ENCODE data around the gene TAF9B.

TAF9B gene

DNA sequence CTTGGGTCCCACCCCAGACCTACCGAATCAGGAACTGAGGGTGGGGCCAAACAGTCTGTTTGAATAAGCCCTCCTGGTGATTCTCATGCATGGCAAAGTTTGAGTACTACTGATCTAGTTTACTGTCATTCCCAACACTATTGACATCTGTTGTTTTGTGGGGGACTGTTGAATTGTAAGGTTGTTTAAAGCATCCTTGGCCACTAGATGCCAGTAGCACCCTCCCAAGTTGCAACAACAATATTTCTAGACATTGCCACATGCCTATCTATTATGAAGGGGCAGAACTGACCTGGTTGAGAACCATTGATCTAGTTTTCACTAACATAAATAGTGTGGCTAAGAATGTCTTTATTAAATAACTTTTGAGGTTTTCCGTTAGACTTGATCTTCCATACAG lies 15.1 kb downstream of the TAF9B start:
- H3K4me3 ChIP-seq (ENCODE audit: low read depth, low read length), result no peak overlapping the region
- TF ChIP-seq, protein P1, sequence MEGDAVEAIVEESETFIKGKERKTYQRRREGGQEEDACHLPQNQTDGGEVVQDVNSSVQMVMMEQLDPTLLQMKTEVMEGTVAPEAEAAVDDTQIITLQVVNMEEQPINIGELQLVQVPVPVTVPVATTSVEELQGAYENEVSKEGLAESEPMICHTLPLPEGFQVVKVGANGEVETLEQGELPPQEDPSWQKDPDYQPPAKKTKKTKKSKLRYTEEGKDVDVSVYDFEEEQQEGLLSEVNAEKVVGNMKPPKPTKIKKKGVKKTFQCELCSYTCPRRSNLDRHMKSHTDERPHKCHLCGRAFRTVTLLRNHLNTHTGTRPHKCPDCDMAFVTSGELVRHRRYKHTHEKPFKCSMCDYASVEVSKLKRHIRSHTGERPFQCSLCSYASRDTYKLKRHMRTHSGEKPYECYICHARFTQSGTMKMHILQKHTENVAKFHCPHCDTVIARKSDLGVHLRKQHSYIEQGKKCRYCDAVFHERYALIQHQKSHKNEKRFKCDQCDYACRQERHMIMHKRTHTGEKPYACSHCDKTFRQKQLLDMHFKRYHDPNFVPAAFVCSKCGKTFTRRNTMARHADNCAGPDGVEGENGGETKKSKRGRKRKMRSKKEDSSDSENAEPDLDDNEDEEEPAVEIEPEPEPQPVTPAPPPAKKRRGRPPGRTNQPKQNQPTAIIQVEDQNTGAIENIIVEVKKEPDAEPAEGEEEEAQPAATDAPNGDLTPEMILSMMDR (IDR thresholded peaks at IDR 0.05; ENCODE audit: control insufficient read depth, extremely low read depth, insufficient read depth), result peak; percentile 43
- no peak for DNase-seq (ENCODE audit: low read depth)

DNA sequence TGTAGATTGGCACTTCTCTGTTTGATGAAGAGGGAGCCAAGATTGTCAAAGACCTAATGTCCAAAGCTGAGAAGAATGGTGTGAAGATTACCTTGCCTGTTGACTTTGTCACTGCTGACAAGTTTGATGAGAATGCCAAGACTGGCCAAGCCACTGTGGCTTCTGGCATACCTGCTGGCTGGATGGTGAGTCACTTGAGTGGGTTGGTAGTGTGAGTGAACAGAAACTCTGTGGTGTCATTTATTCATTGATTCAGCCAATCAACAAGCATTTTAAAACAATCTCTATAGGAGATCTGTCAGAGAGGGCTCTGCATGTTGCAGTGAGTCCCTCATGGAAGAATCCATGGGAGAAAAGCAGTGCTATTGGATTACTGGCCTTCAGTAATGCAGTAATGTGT lies 16.3 kb downstream of the TAF9B start:
- TF ChIP-seq, protein P1 (IDR thresholded peaks at IDR 0.05; ENCODE audit: control insufficient read depth, extremely low read depth, insufficient read depth), result no peak
- no peak for DNase-seq (ENCODE audit: low read depth)
- H3K4me3 ChIP-seq (ENCODE audit: low read depth, low read length), result no peak overlapping the region

DNA sequence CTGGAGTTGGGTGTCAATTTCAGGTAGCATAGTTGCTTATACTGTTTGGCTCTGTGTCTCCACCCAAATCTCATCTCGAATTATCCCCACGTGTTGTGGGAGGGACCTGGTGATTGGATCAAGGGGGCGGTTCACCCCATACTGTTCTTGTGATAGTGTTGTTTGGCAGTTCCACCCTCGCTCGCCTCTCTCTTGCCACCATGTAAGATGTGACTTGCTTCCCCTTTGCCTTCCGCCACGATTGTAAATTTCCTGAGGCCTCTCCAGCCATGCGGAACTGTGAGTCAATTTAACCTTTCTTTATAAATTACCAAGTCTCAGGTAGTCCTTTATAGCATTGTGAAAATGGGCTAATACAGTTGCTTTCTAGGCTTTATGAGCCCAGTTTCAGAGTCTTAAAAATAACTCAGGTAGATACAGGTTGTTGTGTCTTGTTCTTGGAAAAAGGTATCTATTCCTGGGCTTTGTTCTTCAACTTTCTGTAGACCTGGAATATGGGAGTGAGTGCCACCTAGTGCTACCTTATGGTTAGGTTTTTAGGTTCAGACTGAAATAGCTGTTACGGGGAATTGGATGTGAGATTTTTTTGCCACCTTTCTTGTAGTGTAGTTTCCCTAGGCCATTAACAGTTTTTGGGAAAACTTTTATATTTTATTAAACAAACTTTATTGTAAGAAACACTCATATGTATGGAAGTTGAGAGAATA lies 19.8 kb downstream of the TAF9B start:
- TF ChIP-seq, protein P1 (IDR thresholded peaks at IDR 0.05; ENCODE audit: control insufficient read depth, extremely low read depth, insufficient read depth), result peak; percentile 45
- no peak overlapping the region for H3K4me3 ChIP-seq (ENCODE audit: low read depth, low read length)
- no peak for DNase-seq (ENCODE audit: low read depth)

DNA sequence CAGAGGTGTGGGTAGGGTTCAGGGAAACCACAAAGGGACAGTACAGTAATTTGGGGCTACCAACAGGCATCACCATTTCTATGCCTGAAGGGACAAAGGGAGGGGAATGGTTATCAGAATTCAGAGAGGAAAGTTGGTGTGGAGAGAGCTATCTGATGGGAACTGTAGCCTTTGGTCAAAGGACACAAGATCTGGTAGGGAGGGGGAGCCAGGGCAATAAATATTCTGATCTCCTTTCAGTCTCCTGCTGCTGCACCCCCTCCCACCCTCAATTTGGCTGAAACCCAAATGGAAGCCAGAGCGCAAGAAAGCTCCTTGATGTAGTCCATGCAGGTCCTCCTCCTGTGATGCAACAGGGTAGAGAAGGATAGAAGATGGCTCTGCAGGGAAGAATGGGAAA lies 20.8 kb downstream of the TAF9B start:
- DNase-seq (ENCODE audit: low read depth), result no peak
- no peak overlapping the region for H3K4me3 ChIP-seq (ENCODE audit: low read depth, low read length)
- TF ChIP-seq, protein P1 (IDR thresholded peaks at IDR 0.05; ENCODE audit: control insufficient read depth, extremely low read depth, insufficient read depth), result no peak

DNA sequence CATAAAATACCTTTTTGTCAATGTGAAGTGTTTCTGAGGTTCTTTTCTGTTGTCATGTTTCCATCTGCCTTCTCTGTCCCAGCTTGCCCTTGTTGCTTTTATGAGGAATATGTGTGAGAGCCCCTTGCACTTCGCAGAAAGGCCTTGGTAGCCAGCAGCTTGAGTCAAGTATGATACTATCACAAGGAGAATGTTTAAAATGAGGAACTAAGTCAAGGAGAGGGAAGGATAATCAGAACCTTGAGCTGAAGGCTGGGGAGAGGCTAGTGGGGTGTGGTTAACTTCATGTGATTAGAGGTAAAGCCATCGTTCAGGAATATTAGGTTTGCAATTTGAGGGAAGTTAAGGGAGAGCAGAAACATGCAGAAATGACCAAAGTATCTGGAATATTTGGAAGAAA lies 22.7 kb downstream of the TAF9B start:
- no peak for DNase-seq (ENCODE audit: low read depth)
- TF ChIP-seq, protein P1 (IDR thresholded peaks at IDR 0.05; ENCODE audit: control insufficient read depth, extremely low read depth, insufficient read depth), result no peak
- no peak overlapping the region for H3K4me3 ChIP-seq (ENCODE audit: low read depth, low read length)

DNA sequence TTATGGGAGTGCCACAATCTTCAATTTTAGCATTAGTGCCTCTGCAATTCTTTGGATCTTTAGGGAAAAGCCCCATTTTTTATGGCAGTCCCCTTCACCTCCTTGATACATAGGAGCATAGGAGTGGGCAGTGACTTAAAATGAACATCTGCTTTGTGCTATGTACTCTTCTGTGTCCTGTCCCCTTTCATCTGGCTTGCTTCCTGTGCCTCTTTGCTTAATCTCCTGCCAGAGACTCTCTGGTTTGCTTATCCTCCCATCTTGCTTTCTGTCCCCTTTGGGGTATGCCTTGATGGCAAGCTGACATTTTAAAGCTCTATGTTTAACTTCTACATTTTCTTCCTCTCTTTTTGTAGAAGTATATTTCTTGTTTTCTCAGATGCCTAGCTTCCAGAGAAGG lies 23.1 kb downstream of the TAF9B start:
- TF ChIP-seq, protein P1 (IDR thresholded peaks at IDR 0.05; ENCODE audit: control insufficient read depth, extremely low read depth, insufficient read depth), result no peak
- H3K4me3 ChIP-seq (ENCODE audit: low read depth, low read length), result no peak overlapping the region
- no peak for DNase-seq (ENCODE audit: low read depth)
